ENCODE data around the gene PCDHB5.
"Not testable (repeated sequence)": the region's sequence is repeated elsewhere in the genome, so short reads cannot be mapped to it uniquely, and the experiment has no call there.

DNA sequence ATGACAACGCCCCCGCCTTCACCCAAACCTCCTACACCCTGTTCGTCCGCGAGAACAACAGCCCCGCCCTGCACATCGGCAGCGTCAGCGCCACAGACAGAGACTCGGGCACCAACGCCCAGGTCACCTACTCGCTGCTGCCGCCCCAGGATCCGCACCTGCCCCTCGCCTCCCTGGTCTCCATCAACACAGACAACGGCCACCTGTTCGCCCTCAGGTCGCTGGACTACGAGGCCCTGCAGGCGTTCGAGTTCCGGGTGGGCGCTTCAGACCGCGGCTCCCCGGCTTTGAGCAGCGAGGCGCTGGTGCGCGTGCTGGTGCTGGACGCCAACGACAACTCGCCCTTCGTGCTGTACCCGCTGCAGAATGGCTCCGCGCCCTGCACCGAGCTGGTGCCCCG, 44.4 kb downstream of the PCDHB5 start:
- TF ChIP-seq, protein P1, sequence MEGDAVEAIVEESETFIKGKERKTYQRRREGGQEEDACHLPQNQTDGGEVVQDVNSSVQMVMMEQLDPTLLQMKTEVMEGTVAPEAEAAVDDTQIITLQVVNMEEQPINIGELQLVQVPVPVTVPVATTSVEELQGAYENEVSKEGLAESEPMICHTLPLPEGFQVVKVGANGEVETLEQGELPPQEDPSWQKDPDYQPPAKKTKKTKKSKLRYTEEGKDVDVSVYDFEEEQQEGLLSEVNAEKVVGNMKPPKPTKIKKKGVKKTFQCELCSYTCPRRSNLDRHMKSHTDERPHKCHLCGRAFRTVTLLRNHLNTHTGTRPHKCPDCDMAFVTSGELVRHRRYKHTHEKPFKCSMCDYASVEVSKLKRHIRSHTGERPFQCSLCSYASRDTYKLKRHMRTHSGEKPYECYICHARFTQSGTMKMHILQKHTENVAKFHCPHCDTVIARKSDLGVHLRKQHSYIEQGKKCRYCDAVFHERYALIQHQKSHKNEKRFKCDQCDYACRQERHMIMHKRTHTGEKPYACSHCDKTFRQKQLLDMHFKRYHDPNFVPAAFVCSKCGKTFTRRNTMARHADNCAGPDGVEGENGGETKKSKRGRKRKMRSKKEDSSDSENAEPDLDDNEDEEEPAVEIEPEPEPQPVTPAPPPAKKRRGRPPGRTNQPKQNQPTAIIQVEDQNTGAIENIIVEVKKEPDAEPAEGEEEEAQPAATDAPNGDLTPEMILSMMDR (IDR thresholded peaks at IDR 0.05), result not testable (repeated sequence)
- TF ChIP-seq POLR2AphosphoS5 (IDR thresholded peaks at IDR 0.05; ENCODE audit: low read depth, low read length); EP300 (IDR thresholded peaks at IDR 0.05; ENCODE audit: borderline replicate concordance in 1 of 2, low read depth in 1 of 2, low read length in 1 of 2); TAF1 (IDR thresholded peaks at IDR 0.05; ENCODE audit: borderline replicate concordance, low read depth, low read length); RCOR1 (IDR thresholded peaks at IDR 0.05; ENCODE audit: low read length); RAD21 (IDR thresholded peaks at IDR 0.05; ENCODE audit: low read length): not testable (repeated sequence)

Data from SK-N-SH (cell line).